ENCODE results near the gene SIK2. TPM values are rescaled to one million over a fixed set of nuclear protein-coding genes. Genes with fewer than 3 reads are reported as not detected.

SIK2 gene
- total RNA-seq, 1 donor from 2014 or later: 14.3 TPM

DNA sequence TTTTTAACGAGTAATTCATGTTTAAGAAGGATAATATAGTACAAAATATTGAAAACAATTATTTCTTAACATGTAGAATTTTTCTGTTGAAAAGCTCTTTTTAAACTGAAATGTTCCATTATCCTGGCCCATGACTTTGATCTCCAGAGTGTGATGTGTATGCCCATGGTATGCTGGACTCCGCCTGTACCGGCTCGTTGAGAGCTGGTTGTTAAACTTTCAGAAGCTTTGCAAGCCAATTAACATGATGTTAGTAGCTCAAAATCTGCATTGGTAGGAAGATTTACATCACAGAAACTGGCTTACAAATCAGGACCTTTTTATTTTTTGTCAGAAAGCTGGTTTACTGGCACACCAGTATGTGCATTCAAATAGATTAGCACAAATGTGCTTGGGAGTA, 15.0 kb downstream of the SIK2 start:
- Mint-ChIP-seq H3K27ac (ENCODE audit: unreplicated experiment) (no peak overlapping the region), H3K4me1 (ENCODE audit: low read depth, unreplicated experiment) (peaks cover 1% of the 10 kb centered on the region), H3K4me3 (ENCODE audit: unreplicated experiment) (no peak overlapping the region), H3K27me3 (ENCODE audit: low read depth, unreplicated experiment) (no peaks in the 10 kb centered on the region), H3K9me3 (ENCODE audit: unreplicated experiment) (no peaks in the 10 kb centered on the region), H3K36me3 (ENCODE audit: low read depth, unreplicated experiment) (no peaks in the 10 kb centered on the region)
- Histone ChIP-seq H3K36me3 (ENCODE audit: insufficient read depth, low read length) (peaks cover 8% of the 10 kb centered on the region), H3K79me2 (ENCODE audit: insufficient read depth, low read length) (peaks cover 6% of the 10 kb centered on the region), H3K27me3 (ENCODE audit: insufficient read depth, low read length) (no peaks in the 10 kb centered on the region), H3K4me3 (ENCODE audit: insufficient read depth, low read depth, low read length) (no peak overlapping the region), H3K27ac (ENCODE audit: low read depth, low read length) (no peak overlapping the region), H3K9me3 (ENCODE audit: insufficient read depth, low read depth, low read length) (no peaks in the 10 kb centered on the region), H3K4me2 (ENCODE audit: low read length) (no peak overlapping the region), H3K4me1 (ENCODE audit: insufficient read depth, low read length) (no peaks in the 10 kb centered on the region), H2AFZ (ENCODE audit: low read depth, low read length) (no peak overlapping the region), H4K20me1 (ENCODE audit: insufficient read depth, low read length) (peaks cover 3% of the 10 kb centered on the region), H3K9ac (ENCODE audit: low read length) (no peak overlapping the region)
- no peak for TF ChIP-seq EZH2 (IDR thresholded peaks at IDR 0.05; ENCODE audit: insufficient read depth, low read length)
- TF ChIP-seq, protein P1, sequence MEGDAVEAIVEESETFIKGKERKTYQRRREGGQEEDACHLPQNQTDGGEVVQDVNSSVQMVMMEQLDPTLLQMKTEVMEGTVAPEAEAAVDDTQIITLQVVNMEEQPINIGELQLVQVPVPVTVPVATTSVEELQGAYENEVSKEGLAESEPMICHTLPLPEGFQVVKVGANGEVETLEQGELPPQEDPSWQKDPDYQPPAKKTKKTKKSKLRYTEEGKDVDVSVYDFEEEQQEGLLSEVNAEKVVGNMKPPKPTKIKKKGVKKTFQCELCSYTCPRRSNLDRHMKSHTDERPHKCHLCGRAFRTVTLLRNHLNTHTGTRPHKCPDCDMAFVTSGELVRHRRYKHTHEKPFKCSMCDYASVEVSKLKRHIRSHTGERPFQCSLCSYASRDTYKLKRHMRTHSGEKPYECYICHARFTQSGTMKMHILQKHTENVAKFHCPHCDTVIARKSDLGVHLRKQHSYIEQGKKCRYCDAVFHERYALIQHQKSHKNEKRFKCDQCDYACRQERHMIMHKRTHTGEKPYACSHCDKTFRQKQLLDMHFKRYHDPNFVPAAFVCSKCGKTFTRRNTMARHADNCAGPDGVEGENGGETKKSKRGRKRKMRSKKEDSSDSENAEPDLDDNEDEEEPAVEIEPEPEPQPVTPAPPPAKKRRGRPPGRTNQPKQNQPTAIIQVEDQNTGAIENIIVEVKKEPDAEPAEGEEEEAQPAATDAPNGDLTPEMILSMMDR (IDR thresholded peaks at IDR 0.05; ENCODE audit: insufficient read depth, low read depth, low read length): no peak
- FAIRE-seq: no peak
- DNase-seq (ENCODE audit: low read depth): no peak

DNA sequence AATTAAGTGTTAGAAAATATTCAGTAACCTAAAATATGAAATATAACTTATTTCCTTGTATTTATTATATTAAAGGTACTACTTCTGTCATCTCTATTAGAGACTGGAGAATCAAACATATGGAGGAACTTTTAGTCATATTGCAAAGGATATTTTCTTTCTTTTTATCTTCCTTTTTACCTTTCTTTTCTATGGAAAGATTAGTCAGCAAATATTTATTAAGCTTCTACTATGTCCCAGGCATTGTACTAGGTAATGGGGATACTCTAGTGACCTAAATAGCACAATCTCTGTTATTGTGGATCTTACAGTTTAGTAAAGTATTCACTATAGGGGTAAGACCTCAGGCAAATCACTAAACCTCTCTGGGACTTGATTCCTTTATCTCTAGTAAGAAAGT, 18.3 kb downstream of the SIK2 start:
- H3K4me3 Mint-ChIP-seq (ENCODE audit: unreplicated experiment): no peak overlapping the region
- H2AFZ ChIP-seq (ENCODE audit: low read depth, low read length): no peak overlapping the region
- no peaks in the 10 kb centered on the region for H3K79me2 ChIP-seq (ENCODE audit: insufficient read depth, low read length)
- H3K27me3 ChIP-seq (ENCODE audit: insufficient read depth, low read length): no peaks in the 10 kb centered on the region
- H3K36me3 ChIP-seq (ENCODE audit: insufficient read depth, low read length): peaks cover 8% of the 10 kb centered on the region
- H3K4me1 ChIP-seq (ENCODE audit: insufficient read depth, low read length): no peaks in the 10 kb centered on the region
- no peaks in the 10 kb centered on the region for H3K27me3 Mint-ChIP-seq (ENCODE audit: low read depth, unreplicated experiment)
- TF ChIP-seq, protein P1 (IDR thresholded peaks at IDR 0.05; ENCODE audit: insufficient read depth, low read depth, low read length): no peak
- TF ChIP-seq EZH2 (IDR thresholded peaks at IDR 0.05; ENCODE audit: insufficient read depth, low read length): no peak
- FAIRE-seq (no peak), DNase-seq (ENCODE audit: low read depth) (no peak)
- no peaks in the 10 kb centered on the region for H3K9me3 ChIP-seq (ENCODE audit: insufficient read depth, low read depth, low read length)
- H3K4me1 Mint-ChIP-seq (ENCODE audit: low read depth, unreplicated experiment): peaks cover 2% of the 10 kb centered on the region
- H3K4me3 ChIP-seq (ENCODE audit: insufficient read depth, low read depth, low read length): no peak overlapping the region
- H3K4me2 ChIP-seq (ENCODE audit: low read length): no peak overlapping the region
- H3K9ac ChIP-seq (ENCODE audit: low read length): no peak overlapping the region
- H3K36me3 Mint-ChIP-seq (ENCODE audit: low read depth, unreplicated experiment): peaks cover 13% of the 10 kb centered on the region
- H3K9me3 Mint-ChIP-seq (ENCODE audit: unreplicated experiment): no peaks in the 10 kb centered on the region
- no peak overlapping the region for H3K27ac Mint-ChIP-seq (ENCODE audit: unreplicated experiment)
- H4K20me1 ChIP-seq (ENCODE audit: insufficient read depth, low read length): no peaks in the 10 kb centered on the region
- no peak overlapping the region for H3K27ac ChIP-seq (ENCODE audit: low read depth, low read length)

DNA sequence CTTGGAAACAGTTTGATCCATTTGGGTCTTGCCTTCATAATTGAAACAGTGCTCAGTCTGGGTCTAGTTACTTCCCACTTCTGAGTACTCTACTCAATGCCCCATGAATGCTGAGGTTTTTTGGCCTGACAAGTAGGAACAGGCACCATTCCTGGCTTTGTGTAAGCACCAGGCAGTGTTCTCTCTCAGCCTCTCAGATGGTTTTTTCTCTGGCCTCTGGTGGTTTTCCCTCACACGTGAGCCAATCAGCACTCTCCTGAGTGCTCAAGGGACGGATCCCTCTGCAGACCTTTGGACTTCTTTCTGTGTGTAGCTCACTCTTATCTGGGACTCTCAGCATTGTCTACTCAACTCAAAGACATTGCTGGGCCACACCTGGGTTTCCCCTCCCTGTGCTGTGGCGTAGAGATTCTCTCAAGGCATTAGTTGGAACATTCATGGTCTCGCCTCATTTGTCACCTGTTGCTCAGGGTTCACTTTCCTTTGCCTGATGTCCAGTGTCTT, 21.3 kb downstream of the SIK2 start:
- peaks cover 15% of the 10 kb centered on the region for H3K36me3 Mint-ChIP-seq (ENCODE audit: low read depth, unreplicated experiment)
- Histone ChIP-seq H3K9me3 (ENCODE audit: insufficient read depth, low read depth, low read length) (no peaks in the 10 kb centered on the region), H2AFZ (ENCODE audit: low read depth, low read length) (no peak overlapping the region), H3K79me2 (ENCODE audit: insufficient read depth, low read length) (no peaks in the 10 kb centered on the region), H3K4me2 (ENCODE audit: low read length) (no peak overlapping the region), H3K4me3 (ENCODE audit: insufficient read depth, low read depth, low read length) (no peak overlapping the region), H3K4me1 (ENCODE audit: insufficient read depth, low read length) (no peaks in the 10 kb centered on the region), H4K20me1 (ENCODE audit: insufficient read depth, low read length) (no peaks in the 10 kb centered on the region), H3K36me3 (ENCODE audit: insufficient read depth, low read length) (peaks cover 4% of the 10 kb centered on the region), H3K27me3 (ENCODE audit: insufficient read depth, low read length) (no peaks in the 10 kb centered on the region), H3K9ac (ENCODE audit: low read length) (no peak overlapping the region), H3K27ac (ENCODE audit: low read depth, low read length) (no peak overlapping the region)
- H3K4me3 Mint-ChIP-seq (ENCODE audit: unreplicated experiment): no peak overlapping the region
- no peak overlapping the region for H3K27ac Mint-ChIP-seq (ENCODE audit: unreplicated experiment)
- no peak for TF ChIP-seq EZH2 (IDR thresholded peaks at IDR 0.05; ENCODE audit: insufficient read depth, low read length)
- TF ChIP-seq, protein P1 (IDR thresholded peaks at IDR 0.05; ENCODE audit: insufficient read depth, low read depth, low read length): no peak
- DNase-seq (ENCODE audit: low read depth): no peak
- no peak for FAIRE-seq
- H3K9me3 Mint-ChIP-seq (ENCODE audit: unreplicated experiment): no peaks in the 10 kb centered on the region
- H3K4me1 Mint-ChIP-seq (ENCODE audit: low read depth, unreplicated experiment): peaks cover 2% of the 10 kb centered on the region
- no peaks in the 10 kb centered on the region for H3K27me3 Mint-ChIP-seq (ENCODE audit: low read depth, unreplicated experiment)
